ENCODE results near the gene SLC25A27. TPM values are rescaled to one million over a fixed set of nuclear protein-coding genes. Genes with fewer than 3 reads are reported as not detected.

The SLC25A27 gene
- total RNA-seq, 1 donor from 2014 or later = 40.5 TPM

DNA sequence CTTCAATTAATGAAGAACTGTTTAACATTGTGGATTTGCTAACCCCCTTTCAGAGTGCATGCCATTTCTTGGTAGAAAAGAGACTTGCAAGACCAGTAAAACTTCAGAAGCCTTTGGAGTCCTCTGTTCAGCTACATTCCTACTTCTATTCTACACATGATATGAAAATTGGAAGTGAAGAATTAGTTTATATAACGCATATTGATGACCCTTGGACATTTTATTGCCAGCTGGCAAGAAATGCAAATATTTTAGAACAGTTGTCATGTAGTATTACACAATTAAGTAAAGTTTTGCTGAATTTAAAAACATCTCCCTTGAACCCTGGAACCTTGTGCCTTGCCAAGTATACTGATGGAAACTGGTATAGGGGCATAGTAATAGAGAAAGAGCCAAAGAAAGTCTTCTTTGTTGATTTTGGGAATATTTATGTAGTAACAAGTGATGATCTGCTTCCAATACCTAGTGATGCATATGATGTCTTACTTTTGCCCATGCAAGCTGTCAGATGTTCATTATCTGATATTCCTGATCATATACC, 38.2 kb downstream of the SLC25A27 start:
- TF ChIP-seq, protein P1, sequence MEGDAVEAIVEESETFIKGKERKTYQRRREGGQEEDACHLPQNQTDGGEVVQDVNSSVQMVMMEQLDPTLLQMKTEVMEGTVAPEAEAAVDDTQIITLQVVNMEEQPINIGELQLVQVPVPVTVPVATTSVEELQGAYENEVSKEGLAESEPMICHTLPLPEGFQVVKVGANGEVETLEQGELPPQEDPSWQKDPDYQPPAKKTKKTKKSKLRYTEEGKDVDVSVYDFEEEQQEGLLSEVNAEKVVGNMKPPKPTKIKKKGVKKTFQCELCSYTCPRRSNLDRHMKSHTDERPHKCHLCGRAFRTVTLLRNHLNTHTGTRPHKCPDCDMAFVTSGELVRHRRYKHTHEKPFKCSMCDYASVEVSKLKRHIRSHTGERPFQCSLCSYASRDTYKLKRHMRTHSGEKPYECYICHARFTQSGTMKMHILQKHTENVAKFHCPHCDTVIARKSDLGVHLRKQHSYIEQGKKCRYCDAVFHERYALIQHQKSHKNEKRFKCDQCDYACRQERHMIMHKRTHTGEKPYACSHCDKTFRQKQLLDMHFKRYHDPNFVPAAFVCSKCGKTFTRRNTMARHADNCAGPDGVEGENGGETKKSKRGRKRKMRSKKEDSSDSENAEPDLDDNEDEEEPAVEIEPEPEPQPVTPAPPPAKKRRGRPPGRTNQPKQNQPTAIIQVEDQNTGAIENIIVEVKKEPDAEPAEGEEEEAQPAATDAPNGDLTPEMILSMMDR (IDR thresholded peaks at IDR 0.05; ENCODE audit: unreplicated experiment) = no peak
- Mint-ChIP-seq H3K9me3 (peaks cover 3% of the 10 kb centered on the region), H3K4me3 (no peak overlapping the region), H3K27ac (no peak overlapping the region), H3K27me3 (ENCODE audit: low read depth) (peaks cover 29% of the 10 kb centered on the region), H3K4me1 (no peaks in the 10 kb centered on the region), H3K36me3 (no peaks in the 10 kb centered on the region)
- no peak for DNase-seq (ENCODE audit: low spot score in 2 of 2, unreplicated experiment in 2 of 2)

DNA sequence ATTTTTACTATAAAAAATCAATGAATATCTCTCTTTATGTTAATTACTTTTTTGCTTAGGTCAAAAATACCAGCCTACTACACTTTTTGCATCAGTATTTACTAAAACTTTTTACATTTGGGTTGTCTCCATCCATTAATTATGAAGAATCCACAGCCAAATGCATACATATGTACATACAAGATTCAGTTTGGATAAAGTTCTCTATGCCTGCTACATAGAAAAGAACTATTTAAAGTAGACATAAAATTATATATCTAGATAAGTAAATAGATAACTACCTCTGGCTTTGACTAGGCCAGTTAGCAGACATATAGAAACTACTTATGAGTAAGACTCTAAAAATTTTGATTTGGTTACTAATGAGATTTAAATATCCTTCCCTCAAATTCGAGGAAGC, 47.2 kb downstream of the SLC25A27 start:
- Mint-ChIP-seq H3K36me3 (no peaks in the 10 kb centered on the region), H3K4me3 (no peak overlapping the region), H3K4me1 (no peaks in the 10 kb centered on the region), H3K9me3 (no peaks in the 10 kb centered on the region), H3K27me3 (ENCODE audit: low read depth) (peaks cover 32% of the 10 kb centered on the region), H3K27ac (no peak overlapping the region)
- no peak for DNase-seq (ENCODE audit: low spot score in 2 of 2, unreplicated experiment in 2 of 2)
- TF ChIP-seq, protein P1 (IDR thresholded peaks at IDR 0.05; ENCODE audit: unreplicated experiment) = no peak

DNA sequence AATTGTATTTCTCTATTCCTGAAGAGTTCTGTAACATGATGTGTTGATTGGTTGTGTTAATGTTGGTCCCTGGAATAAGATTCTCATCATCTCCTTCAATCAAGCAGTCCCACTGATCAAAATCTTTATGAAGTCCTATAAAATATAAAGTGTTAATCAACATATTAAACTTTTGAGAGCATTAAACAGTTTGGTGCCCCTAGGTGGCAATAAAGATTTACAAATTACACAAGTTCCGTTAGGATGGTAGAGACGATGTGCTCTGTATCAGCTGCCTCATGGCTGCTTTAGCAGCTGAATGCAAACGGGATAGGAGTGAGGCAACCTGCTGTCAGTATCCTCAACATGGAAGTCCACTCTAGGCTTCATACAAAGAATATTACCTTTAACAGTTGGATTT, 51.8 kb downstream of the SLC25A27 start:
- Mint-ChIP-seq H3K27me3 (ENCODE audit: low read depth) (peaks cover 36% of the 10 kb centered on the region), H3K27ac (no peak overlapping the region), H3K4me3 (no peak overlapping the region), H3K4me1 (no peaks in the 10 kb centered on the region), H3K36me3 (no peaks in the 10 kb centered on the region), H3K9me3 (no peaks in the 10 kb centered on the region)
- DNase-seq (ENCODE audit: low spot score in 2 of 2, unreplicated experiment in 2 of 2) = no peak
- TF ChIP-seq, protein P1 (IDR thresholded peaks at IDR 0.05; ENCODE audit: unreplicated experiment) = no peak

- no peak for DNase-seq (ENCODE audit: low spot score in 2 of 2, unreplicated experiment in 2 of 2)
- H3K9me3 Mint-ChIP-seq = no peaks in the 10 kb centered on the region
- peaks cover 36% of the 10 kb centered on the region for H3K27me3 Mint-ChIP-seq (ENCODE audit: low read depth)
- H3K27ac Mint-ChIP-seq = no peak overlapping the region
- H3K36me3 Mint-ChIP-seq = no peaks in the 10 kb centered on the region
- TF ChIP-seq, protein P1 (IDR thresholded peaks at IDR 0.05; ENCODE audit: unreplicated experiment) = no peak
- H3K4me3 Mint-ChIP-seq = no peak overlapping the region
- no peaks in the 10 kb centered on the region for H3K4me1 Mint-ChIP-seq
Observed at GRCh38 chr6:46706464-46706863, 53.7 kb downstream of the SLC25A27 start.

- no peaks in the 10 kb centered on the region for H3K36me3 Mint-ChIP-seq
- no peaks in the 10 kb centered on the region for H3K9me3 Mint-ChIP-seq
- H3K4me3 Mint-ChIP-seq = no peak overlapping the region
- TF ChIP-seq, protein P1 (IDR thresholded peaks at IDR 0.05; ENCODE audit: unreplicated experiment) = no peak
- no peaks in the 10 kb centered on the region for H3K4me1 Mint-ChIP-seq
- no peak for DNase-seq (ENCODE audit: low spot score in 2 of 2, unreplicated experiment in 2 of 2)
- H3K27me3 Mint-ChIP-seq (ENCODE audit: low read depth) = peaks cover 22% of the 10 kb centered on the region
- no peak overlapping the region for H3K27ac Mint-ChIP-seq
Observed at GRCh38 chr6:46711491-46711890, 58.7 kb downstream of the SLC25A27 start.

DNA sequence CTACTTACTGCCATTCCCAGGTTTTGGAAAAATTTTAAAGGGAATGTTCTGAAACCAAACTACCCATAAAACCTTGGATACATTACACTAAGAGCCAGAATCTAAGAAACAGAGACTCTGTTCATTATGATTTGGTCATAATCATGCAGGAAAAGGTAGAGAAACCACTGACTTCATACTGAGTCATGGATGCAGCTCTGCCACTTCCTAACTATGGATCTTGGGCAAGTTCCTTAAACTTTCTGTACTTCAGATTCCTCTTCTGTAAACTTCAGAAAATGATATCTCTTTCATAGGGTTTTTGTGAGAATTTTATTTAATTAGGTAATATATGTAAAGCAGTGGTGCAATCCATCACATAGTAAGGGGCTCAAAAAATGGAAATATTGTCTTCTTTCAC, 62.4 kb downstream of the SLC25A27 start:
- DNase-seq (ENCODE audit: low spot score in 2 of 2, unreplicated experiment in 2 of 2) = no peak
- Mint-ChIP-seq H3K27ac (no peak overlapping the region), H3K27me3 (ENCODE audit: low read depth) (peaks cover 44% of the 10 kb centered on the region), H3K36me3 (no peaks in the 10 kb centered on the region), H3K4me1 (no peaks in the 10 kb centered on the region), H3K4me3 (no peak overlapping the region), H3K9me3 (no peaks in the 10 kb centered on the region)
- TF ChIP-seq, protein P1 (IDR thresholded peaks at IDR 0.05; ENCODE audit: unreplicated experiment) = no peak
